Superior temporal gyrus (tissue), 1 donor: ENCODE results near the gene ANKRD1.
"Not testable (repeated sequence)": the region's sequence is repeated elsewhere in the genome, so short reads cannot be mapped to it uniquely, and the experiment has no call there.

Experiments
- DNase-seq: peaks from one replicate; pipeline ENCODE4 v3.0.0-alpha.2; 2016; ENCODE audit errors: extremely low spot score

The ANKRD1 gene

GRCh38 chr10:90920986-90921666 is at the start of gene ANKRD1:
ANKRD1 (minus strand) TSS chr10:90921087; CDS start chr10:90921027, 60 bp downstream.
- no peak for DNase-seq

- DNase-seq = no peak
These were observed 49.2 kb upstream of the ANKRD1 start for GRCh38 chr10:90969947-90970673.

- DNase-seq = no peak
These were observed 48.2 kb upstream of the ANKRD1 start for GRCh38 chr10:90969121-90969534.

GRCh38 chr10:90968328-90969081 is 47.6 kb upstream of the ANKRD1 start:
- DNase-seq = no peak

GRCh38 chr10:90967865-90968264 is 47.0 kb upstream of the ANKRD1 start:
- DNase-seq = no peak

- DNase-seq = no peak
These were observed 45.3 kb upstream of the ANKRD1 start for GRCh38 chr10:90966146-90966545.

GRCh38 chr10:90965720-90966119 is 44.8 kb upstream of the ANKRD1 start:
- no peak for DNase-seq

GRCh38 chr10:90964781-90965465 is 44.0 kb upstream of the ANKRD1 start:
- DNase-seq = no peak

GRCh38 chr10:90963331-90963730 is 42.4 kb upstream of the ANKRD1 start:
- no peak for DNase-seq

GRCh38 chr10:90960355-90960814 is 39.5 kb upstream of the ANKRD1 start:
- peak; percentile 77 for DNase-seq

GRCh38 chr10:90959826-90960225 is 38.9 kb upstream of the ANKRD1 start:
- DNase-seq = no peak

- no peak for DNase-seq
These were observed 37.9 kb upstream of the ANKRD1 start for GRCh38 chr10:90958781-90959180.

- no peak for DNase-seq
These were observed 26.4 kb upstream of the ANKRD1 start for GRCh38 chr10:90947030-90947960.

- peak; percentile 21 for DNase-seq
These were observed 24.7 kb upstream of the ANKRD1 start for GRCh38 chr10:90945491-90946070.

GRCh38 chr10:90944749-90945148 is 23.9 kb upstream of the ANKRD1 start:
- no peak for DNase-seq

- DNase-seq = not testable (repeated sequence)
These were observed 22.1 kb upstream of the ANKRD1 start for GRCh38 chr10:90942980-90943379.

GRCh38 chr10:90939648-90940047 is 18.8 kb upstream of the ANKRD1 start:
- DNase-seq = no peak

GRCh38 chr10:90939116-90939515 is 18.2 kb upstream of the ANKRD1 start:
- DNase-seq = peak; percentile 57

GRCh38 chr10:90937645-90938258 is 16.9 kb upstream of the ANKRD1 start:
- no peak for DNase-seq

- no peak for DNase-seq
These were observed 15.4 kb upstream of the ANKRD1 start for GRCh38 chr10:90936276-90936659.
